B cell (primary cell): ENCODE data around the gene SLC6A16. TPM values are rescaled to one million over a fixed set of nuclear protein-coding genes. Genes with fewer than 3 reads are reported as not detected.
A peak's percentile ranks its signal among the peaks of the same experiment; 100 is the strongest.
"Not testable (repeated sequence)": the region's sequence is repeated elsewhere in the genome, so short reads cannot be mapped to it uniquely, and the experiment has no call there.

ENCODE experiments used
- ATAC-seq: fragments of 200-7000 bp; cut with Tn5 transposase; one replicate; pipeline ENCODE4 v1.10.0; 2021; ENCODE audit warnings: low read depth, mild to moderate bottlenecking, moderate number of reproducible peaks, moderate library complexity
- CTCF ChIA-PET: fragments of 350-600 bp; sonication (Branson Sonifier 250); formaldehyde crosslinking; loops from one replicate; lab custom pipeline; 2021; ENCODE audit warnings: antibody characterized with exemption, inconsistent platforms; lab: Charles Lee
- POLR2A ChIA-PET: fragments of 350-600 bp; sonication (Branson Sonifier 250); formaldehyde crosslinking; loops from one replicate; lab custom pipeline; 2021; ENCODE audit warnings: antibody characterized with exemption; lab: Charles Lee
- DNase-seq: peaks from one replicate; pipeline ENCODE4 v3.0.0; 2013
- H2AFZ ChIP-seq: 2 replicates; pipeline ENCODE4 v1.6.1; 2012; ENCODE audit warnings: mild to moderate bottlenecking, low read depth, low read length; ENCODE audit not compliant: insufficient read depth, poor library complexity, severe bottlenecking
- H3K27ac ChIP-seq, 2 donors: 1 replicate in 1 of 2; 2 replicates in 1 of 2; pipeline ENCODE4 v1.5.1; 2012 to 2013; ENCODE audit warnings: low read length in 2 of 2, mild to moderate bottlenecking in 2 of 2, moderate library complexity in 1 of 2
- H3K27me3 ChIP-seq, 4 experiments: fragments of 200-600 bp in 1 of 4; sonication (generic) in 1 of 4; replicated peaks in 1 of 4; 1 replicate in 2 of 4; 2 replicates in 2 of 4; pipeline versions ENCODE4 v1.6.1 to v1.7.0; 2013 to 2016; ENCODE audit warnings: low read length in 3 of 4, mild to moderate bottlenecking in 2 of 4, mixed read lengths in 1 of 4, moderate library complexity in 1 of 4; ENCODE audit not compliant: insufficient read depth in 4 of 4, control insufficient read depth in 3 of 4; ENCODE audit errors: control extremely low read depth in 1 of 4
- H3K36me3 ChIP-seq, 2 experiments: replicated peaks in 1 of 2; 1 replicate in 1 of 2; 2 replicates in 1 of 2; pipeline versions ENCODE4 v1.6.1 to v1.7.1; 2013; ENCODE audit warnings: low read length in 1 of 2; ENCODE audit not compliant: insufficient read depth in 2 of 2, control insufficient read depth in 1 of 2; ENCODE audit errors: control extremely low read depth in 1 of 2, extremely low read depth in 1 of 2
- H3K4me1 ChIP-seq, 2 donors: fragments of 200-600 bp in 1 of 2; sonication (generic) in 1 of 2; 1 replicate in 1 of 2; 2 replicates in 1 of 2; pipeline versions ENCODE4 v1.5.1 to v1.6.1; 2013 to 2017; ENCODE audit warnings: low read length in 2 of 2; ENCODE audit not compliant: control insufficient read depth in 2 of 2, insufficient read depth in 2 of 2
- H3K4me2 ChIP-seq: replicated peaks from 2 replicates; pipeline ENCODE3; 2012; ENCODE audit warnings: mild to moderate bottlenecking, low read depth, low read length; ENCODE audit not compliant: poor library complexity, severe bottlenecking
- H3K4me3 ChIP-seq, 5 experiments: fragments of 200-600 bp in 1 of 5; sonication (generic) in 1 of 5; 1 replicate in 3 of 5; 2 replicates in 2 of 5; pipeline versions ENCODE4 v1.5.1 to v1.7.0; 2011 to 2016; ENCODE audit warnings: low read length in 4 of 5, mild to moderate bottlenecking in 4 of 5, low read depth in 2 of 5, control low read depth in 1 of 5, moderate library complexity in 1 of 5; ENCODE audit not compliant: insufficient read depth in 1 of 5; ENCODE audit errors: control extremely low read depth in 1 of 5, extremely low read depth in 1 of 5
- H3K79me2 ChIP-seq: fragments of 200-600 bp; sonication (generic); one replicate; pipeline ENCODE4 v1.6.0; 2016; ENCODE audit warnings: low read length; ENCODE audit not compliant: control insufficient read depth, insufficient read depth
- H3K9ac ChIP-seq: fragments of 200-600 bp; sonication (generic); 2 replicates; pipeline ENCODE4 v1.6.1; 2017; ENCODE audit warnings: mild to moderate bottlenecking, low read length, moderate library complexity
- H3K9me3 ChIP-seq, 3 donors: one replicate each; pipeline versions ENCODE4 v1.6.1 to v1.7.1; 2013; ENCODE audit warnings: low read length in 2 of 3; ENCODE audit not compliant: control insufficient read depth in 2 of 3, insufficient read depth in 1 of 3; ENCODE audit errors: control extremely low read depth in 1 of 3
- H4K20me1 ChIP-seq: 2 replicates; pipeline ENCODE4 v1.6.0; 2012; ENCODE audit warnings: mild to moderate bottlenecking, low read length; ENCODE audit not compliant: insufficient read depth, control insufficient read depth, poor library complexity, severe bottlenecking
- H3K27ac Mint-ChIP-seq: one replicate; pipeline ENCODE4 v1.8.0; 2021; ENCODE audit warnings: mixed read lengths
- H3K27me3 Mint-ChIP-seq: one replicate; pipeline ENCODE4 v1.8.0; 2021; ENCODE audit warnings: mixed read lengths
- H3K4me1 Mint-ChIP-seq: one replicate; pipeline ENCODE4 v1.8.0; 2021; ENCODE audit warnings: mixed read lengths
- H3K4me3 Mint-ChIP-seq: one replicate; pipeline ENCODE4 v1.8.0; 2021; ENCODE audit warnings: mixed read lengths
- H3K9me3 Mint-ChIP-seq: one replicate; pipeline ENCODE4 v1.8.0; 2022; ENCODE audit warnings: mixed read lengths; ENCODE audit not compliant: insufficient read depth
- CTCF ChIP-seq: fragments of 200-600 bp; IDR thresholded peaks from one replicate; pipeline ENCODE4 v1.8.0; 2022; ENCODE audit warnings: antibody characterized with exemption, mild to moderate bottlenecking
- EZH2 ChIP-seq: IDR thresholded peaks from 2 replicates; pipeline ENCODE4 v1.6.1; 2012; ENCODE audit warnings: borderline replicate concordance, low read depth, mild to moderate bottlenecking, moderate library complexity, low read length; ENCODE audit not compliant: insufficient read depth, poor library complexity, severe bottlenecking
- WGBS: methylation state at CpG from one replicate; pipeline ENCODE4 v1.1.5; 2013; ENCODE audit warnings: missing lambda C conversion rate; ENCODE audit not compliant: insufficient coverage; 5-methylcytosine and 5-hydroxymethylcytosine counted together
- intact Hi-C: fragments of 100-400 bp; cut with micrococcal nuclease; formaldehyde crosslinking; loops from one replicate; pipeline ENCODE4 v1.10.0; 2022
- polyA plus RNA-seq: library from polyadenylated mRNA; depleted of rRNA; stranded (reverse); fragments of >200 nt; gene quantifications from 2 replicates; pipeline ENCODE4 v1.2.3, GENCODE V29; 2012
- total RNA-seq, 2 donors: library from RNA; stranded (reverse); fragments of 120-200 nt in 1 of 2; gene quantifications; 1 replicate in 1 of 2; 2 replicates in 1 of 2; pipeline versions ENCODE4 v1.2.3 to v1.2.4, GENCODE V29; 2013 to 2022

The SLC6A16 gene
- total and polyA plus RNA-seq, 2 donors (not counting 1 experiment from before 2014, with no cell fraction given) = 22.3 to 68.4 TPM

- POLR2A ChIA-PET = interaction anchor here (0.5 to 2.5 kb wide), 7 partner anchors 12 to 47 kb away, joined by 3 to 26 read pairs (median 3); partner anchors contain the start of gene CD37
- Histone ChIP-seq H3K9me3 (peaks cover 3 to 12% (median 4%) of the 10 kb centered on the region in 3 donors), H3K79me2 (peaks cover 37% of the 10 kb centered on the region), H3K4me1 (peaks cover 17 to 43% of the 10 kb centered on the region in 2 donors), H3K36me3 (peaks cover 0 to 19% of the 10 kb centered on the region in 2 experiments)
- not testable (repeated sequence) for H3K4me3 ChIP-seq, H3K4me2 ChIP-seq, H3K27me3 Mint-ChIP-seq, H2AFZ ChIP-seq, H3K9me3 Mint-ChIP-seq, H3K27ac ChIP-seq, H4K20me1 ChIP-seq, H3K27me3 ChIP-seq, H3K4me3 Mint-ChIP-seq, H3K9ac ChIP-seq
- no CpG with 5 or more reads among the region's 7 CpGs for WGBS
- CTCF ChIA-PET = interaction anchor here (0.6 to 2.4 kb wide), 16 partner anchors 18 to 164 kb away, joined by 3 to 21 read pairs (median 5); partner anchors contain the start of genes GFY and SLC6A16
- Mint-ChIP-seq H3K27ac (peak overlapping the region; percentile 70), H3K4me1 (peaks cover 50% of the 10 kb centered on the region)
- DNase-seq (peak; percentile 58), ATAC-seq (peak; percentile 90)
- peak; percentile 46 for TF ChIP-seq CTCF
- intact Hi-C loops = loop anchor here (2.0 kb wide), 2 partner anchors 34 to 86 kb away; no protein-coding TSS in a partner anchor
These were observed 18.3 kb downstream of the SLC6A16 start for GRCh38 chr19:49306734-49307133.

GRCh38 chr19:49301866-49302252 lies 23.1 kb downstream of the SLC6A16 start:
- ChIA-PET CTCF (interaction anchor here (0.6 to 4.7 kb wide), 34 partner anchors 9 to 736 kb away, joined by 3 to 51 read pairs (median 6); partner anchors contain the start of genes CD37, FLT3LG, KASH5 and LIN7B), POLR2A (interaction anchor here (1.2 kb wide), 1 partner anchor 38 kb away, joined by 4 read pairs; no protein-coding TSS in a partner anchor)
- Histone ChIP-seq H3K4me2 (peak overlapping the region; percentile 74), H3K9ac (no peak overlapping the region), H3K27ac (no peak overlapping the region), H3K36me3 (no peaks in the 10 kb centered on the region), H4K20me1 (no peaks in the 10 kb centered on the region), H3K4me3 (no peak overlapping the region), H2AFZ (no peak overlapping the region), H3K4me1 (peaks cover 10 to 19% of the 10 kb centered on the region in 2 donors), H3K27me3 (no peaks in the 10 kb centered on the region), H3K9me3 (peaks cover 3 to 16% (median 4%) of the 10 kb centered on the region in 3 donors), H3K79me2 (peaks cover 14% of the 10 kb centered on the region)
- Mint-ChIP-seq H3K9me3 (no peaks in the 10 kb centered on the region), H3K4me1 (peaks cover 27% of the 10 kb centered on the region), H3K4me3 (no peak overlapping the region), H3K27ac (no peak overlapping the region), H3K27me3 (no peaks in the 10 kb centered on the region)
- ATAC-seq = no peak
- intact Hi-C loops = loop anchor here (2.0 kb wide), 2 partner anchors 33 to 141 kb away; partner anchors contain the start of gene CD37
- TF ChIP-seq CTCF = no peak
- TF ChIP-seq EZH2 = no peak
- DNase-seq = no peak
- 89% methylated on average over 5 of the region's 5 CpGs for WGBS
